Fibroblast of the aortic adventitia (primary cell): ENCODE data around the gene MIPOL1. TPM values are rescaled to one million over a fixed set of nuclear protein-coding genes. Genes with fewer than 3 reads are reported as not detected.

Experiments
- DNase-seq: peaks from one replicate; pipeline ENCODE4 v3.0.0-alpha.2; 2010; ENCODE audit warnings: low read depth
- H3K4me3 ChIP-seq: 2 replicates; pipeline ENCODE4 v1.5.1; 2011; ENCODE audit warnings: low read depth, mild to moderate bottlenecking, control low read depth, low read length, moderate library complexity
- total RNA-seq: library from RNA; depleted of rRNA; stranded (reverse); fragments of >200 nt; gene quantifications from 2 replicates; pipeline ENCODE4 v1.2.3, GENCODE V29; 2012; ENCODE audit warnings: low replicate concordance
- TF ChIP-seq, protein P1 (sequence below): IDR thresholded peaks from 2 replicates; pipeline ENCODE4 v1.5.1; 2011; ENCODE audit warnings: mild to moderate bottlenecking, low read length, control low read depth, inconsistent platforms; ENCODE audit not compliant: insufficient read depth

MIPOL1 gene
- total RNA-seq, 1 donor: 12.5 TPM

DNA sequence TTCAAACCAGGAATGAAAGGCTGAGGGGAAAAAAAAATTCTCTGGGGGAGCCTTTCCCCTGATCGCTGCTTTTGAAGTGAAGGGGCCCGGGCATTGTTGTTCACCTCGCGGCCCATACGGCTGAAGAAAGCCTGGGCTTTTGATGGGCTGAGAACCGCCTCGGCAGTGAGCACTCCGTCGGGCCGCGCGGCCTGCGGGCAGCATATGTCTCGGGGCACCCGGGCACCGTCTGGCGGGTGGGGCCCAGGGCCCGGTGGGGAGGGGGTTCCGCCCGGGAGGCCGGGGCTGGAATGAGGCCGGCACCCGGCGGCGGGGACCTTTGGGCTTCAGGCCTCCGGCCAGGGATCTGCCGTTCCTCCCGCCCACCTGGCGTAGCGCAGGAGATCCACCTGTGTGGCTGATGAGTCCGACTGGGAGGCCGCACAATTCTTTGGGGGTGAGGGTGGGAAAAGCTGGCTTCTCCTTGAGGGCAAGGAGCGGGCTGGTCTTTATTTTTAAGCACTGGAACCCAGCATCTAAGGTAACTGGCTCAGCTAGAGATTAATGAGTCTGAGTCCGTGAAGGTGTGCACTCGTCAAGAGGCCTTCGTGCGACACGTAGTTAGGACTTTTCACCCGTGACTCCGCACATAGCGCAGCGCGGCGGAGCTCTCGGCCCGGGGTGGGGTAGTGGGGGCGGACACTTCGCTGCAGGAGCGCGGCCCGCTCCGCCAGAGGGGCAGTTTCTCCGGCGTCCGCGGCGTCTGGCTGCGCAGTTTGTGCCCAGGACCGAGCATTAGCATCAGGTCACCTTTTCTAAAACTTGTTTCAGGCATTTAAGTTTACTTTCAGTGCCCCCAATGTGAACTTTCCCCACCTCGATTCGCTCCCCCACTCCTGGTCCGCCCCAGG is 386.7 kb downstream of the MIPOL1 start:
- no peak for DNase-seq
- TF ChIP-seq, protein P1, sequence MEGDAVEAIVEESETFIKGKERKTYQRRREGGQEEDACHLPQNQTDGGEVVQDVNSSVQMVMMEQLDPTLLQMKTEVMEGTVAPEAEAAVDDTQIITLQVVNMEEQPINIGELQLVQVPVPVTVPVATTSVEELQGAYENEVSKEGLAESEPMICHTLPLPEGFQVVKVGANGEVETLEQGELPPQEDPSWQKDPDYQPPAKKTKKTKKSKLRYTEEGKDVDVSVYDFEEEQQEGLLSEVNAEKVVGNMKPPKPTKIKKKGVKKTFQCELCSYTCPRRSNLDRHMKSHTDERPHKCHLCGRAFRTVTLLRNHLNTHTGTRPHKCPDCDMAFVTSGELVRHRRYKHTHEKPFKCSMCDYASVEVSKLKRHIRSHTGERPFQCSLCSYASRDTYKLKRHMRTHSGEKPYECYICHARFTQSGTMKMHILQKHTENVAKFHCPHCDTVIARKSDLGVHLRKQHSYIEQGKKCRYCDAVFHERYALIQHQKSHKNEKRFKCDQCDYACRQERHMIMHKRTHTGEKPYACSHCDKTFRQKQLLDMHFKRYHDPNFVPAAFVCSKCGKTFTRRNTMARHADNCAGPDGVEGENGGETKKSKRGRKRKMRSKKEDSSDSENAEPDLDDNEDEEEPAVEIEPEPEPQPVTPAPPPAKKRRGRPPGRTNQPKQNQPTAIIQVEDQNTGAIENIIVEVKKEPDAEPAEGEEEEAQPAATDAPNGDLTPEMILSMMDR: no peak

DNA sequence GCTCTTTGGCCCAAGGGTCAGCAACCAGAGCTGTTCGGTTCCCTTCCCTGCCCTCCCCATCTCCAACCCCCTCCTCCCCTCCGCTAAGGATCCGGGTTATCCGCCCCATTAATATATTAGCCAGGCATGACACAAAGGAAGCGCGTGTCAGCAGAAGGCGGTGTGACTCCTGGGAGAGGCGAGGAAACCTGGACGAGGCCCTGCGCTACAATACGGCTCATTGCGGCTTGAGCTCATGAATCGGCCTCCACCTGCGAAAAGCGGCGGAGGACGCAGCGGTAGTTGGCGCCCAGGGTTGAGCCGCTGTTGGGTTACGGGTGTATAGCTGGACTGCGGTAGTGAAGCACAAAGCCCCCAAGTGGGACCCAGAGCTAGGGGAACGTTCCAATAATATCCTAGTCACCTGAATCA is 387.4 kb downstream of the MIPOL1 start:
- TF ChIP-seq, protein P1: no peak
- H3K4me3 ChIP-seq: no peak overlapping the region
- DNase-seq: no peak

More for the DNA sequence above, 386.7 kb downstream of the MIPOL1 start:
- H3K4me3 ChIP-seq: no peak overlapping the region

DNA sequence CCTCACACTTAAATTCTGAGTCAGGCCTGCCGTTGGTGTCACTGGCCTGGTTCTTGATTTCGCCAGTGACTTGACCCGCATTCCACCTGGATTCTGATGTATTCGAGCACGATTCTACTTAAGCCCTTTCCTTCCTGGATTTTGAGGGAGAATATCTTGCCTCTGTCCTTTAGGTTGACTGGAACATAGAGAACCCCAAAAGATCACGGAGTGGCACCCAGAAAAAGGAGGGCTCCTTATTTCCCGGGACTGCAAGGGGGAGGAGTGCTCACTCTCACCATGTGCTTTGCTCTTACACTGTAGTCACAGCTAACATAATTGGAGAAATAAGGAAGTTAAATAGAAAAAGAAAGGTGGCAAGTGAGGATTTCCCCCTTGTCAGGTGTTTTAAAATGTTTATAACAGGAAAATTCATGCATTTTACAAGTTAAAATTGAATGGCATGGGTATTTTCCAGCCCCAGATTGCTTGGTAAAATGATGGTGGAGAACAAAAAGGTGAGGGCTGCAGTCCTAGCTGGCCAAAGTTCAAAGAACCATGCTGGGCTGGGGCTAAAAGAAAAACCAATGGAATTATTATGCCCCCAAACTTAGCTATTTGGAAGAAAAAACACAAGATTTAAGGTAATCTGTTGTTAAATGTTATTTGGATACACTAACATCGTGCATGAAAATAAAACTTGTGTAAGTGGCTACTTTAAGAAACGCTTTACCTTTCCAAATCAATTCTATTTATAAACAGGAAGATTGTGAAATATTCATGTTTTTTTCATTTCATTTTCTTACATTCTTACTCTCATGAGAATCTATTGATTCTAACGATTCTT is 388.4 kb downstream of the MIPOL1 start:
- no peak overlapping the region for H3K4me3 ChIP-seq
- TF ChIP-seq, protein P1: no peak
- no peak for DNase-seq

DNA sequence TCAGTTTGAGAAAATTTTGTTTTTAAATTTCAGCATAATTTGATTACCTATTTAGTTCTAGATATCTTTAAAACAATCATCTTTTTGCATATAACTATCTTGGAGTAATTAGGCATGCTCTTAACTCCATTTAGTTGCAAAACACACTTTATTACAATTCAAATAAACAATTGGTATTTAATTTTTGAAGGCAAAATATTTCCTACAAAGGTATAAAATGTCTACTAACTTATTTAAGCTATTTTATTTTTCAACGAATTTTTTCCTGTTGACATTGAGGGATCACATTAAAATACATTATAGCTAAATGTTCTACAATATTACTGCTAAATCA is 389.0 kb downstream of the MIPOL1 start:
- H3K4me3 ChIP-seq: no peak overlapping the region
- TF ChIP-seq, protein P1: no peak
- DNase-seq: no peak

DNA sequence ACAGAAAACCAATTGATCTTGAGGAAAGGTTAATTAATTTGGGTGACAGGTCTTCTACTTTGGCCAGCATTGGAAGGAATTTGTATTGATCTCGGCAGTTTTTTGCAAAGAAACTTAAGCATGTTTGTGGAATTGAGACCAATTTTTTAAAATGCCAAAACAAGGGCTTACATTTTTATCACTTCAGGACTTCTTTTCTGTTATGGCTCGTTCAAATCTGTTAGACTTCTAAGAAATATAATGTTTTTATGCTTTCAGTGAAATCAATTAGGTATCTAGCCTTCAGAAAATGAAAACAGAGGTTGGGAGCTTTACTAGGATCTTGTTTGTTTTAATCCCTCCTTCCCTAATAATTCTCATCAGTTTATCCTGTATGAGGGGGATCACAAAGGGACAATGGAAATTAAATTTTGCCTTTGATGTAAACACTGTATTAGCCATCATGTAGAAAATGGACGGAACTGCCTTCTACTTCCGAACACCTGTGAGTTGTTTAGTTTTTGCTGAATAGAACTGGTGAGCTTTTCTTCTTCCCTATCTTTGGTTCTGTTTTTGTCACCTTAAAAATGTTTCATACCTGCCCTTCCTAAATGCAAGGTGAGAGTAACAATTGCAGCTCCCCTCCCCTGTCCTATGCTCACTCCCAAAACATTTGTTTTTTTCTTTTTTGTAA is 389.5 kb downstream of the MIPOL1 start:
- TF ChIP-seq, protein P1: no peak
- H3K4me3 ChIP-seq: no peak overlapping the region
- DNase-seq: no peak

DNA sequence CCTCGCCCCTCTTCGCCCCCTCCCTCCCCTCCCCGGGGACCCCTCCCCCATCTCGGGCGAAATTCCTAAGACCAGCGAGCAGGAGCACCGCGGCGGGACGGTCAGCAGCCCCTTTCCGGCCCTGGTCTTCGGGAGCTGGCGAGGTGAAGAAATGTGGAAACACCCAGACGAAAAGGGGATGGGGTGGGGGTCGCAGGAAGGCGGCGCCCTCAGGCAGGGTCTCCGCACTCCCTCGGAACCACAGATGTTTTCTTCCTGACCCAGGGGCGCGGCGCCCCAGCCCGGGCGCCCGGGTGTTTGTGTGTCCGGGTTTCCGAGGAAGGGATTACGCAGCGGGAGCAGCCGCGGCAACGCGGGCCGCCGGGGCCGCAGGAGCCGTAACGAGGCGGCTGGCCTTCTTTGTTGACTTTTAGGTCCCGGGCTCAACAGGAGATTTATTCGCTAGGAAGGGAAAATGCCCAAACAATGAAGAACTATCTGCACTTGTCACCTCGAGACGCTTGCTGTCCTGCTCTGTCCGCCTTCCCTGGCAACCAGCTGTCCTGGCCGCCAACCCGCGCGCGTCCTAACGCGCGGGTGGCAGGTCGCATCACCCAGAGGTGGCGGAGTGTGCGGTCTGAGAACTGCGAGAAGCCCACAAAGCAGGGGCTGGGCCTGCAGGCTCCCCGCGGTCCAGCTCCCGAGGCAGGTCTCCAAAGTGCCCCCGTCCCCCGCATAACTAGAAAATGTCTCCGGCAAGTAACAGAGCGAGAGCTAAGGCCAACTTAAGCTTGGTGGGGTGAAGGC is 390.3 kb downstream of the MIPOL1 start:
- no peak overlapping the region for H3K4me3 ChIP-seq
- TF ChIP-seq, protein P1: no peak
- no peak for DNase-seq
